Fibroblast of lung (primary cell): Measurements from ENCODE around the gene DMBT1. TPM values are rescaled to one million over a fixed set of nuclear protein-coding genes. Genes with fewer than 3 reads are reported as not detected.

Experiments used
- DNase-seq, 2 donors: peaks; one replicate each; pipeline versions ENCODE4 v3.0.0 to v3.0.0-alpha.2; 2010; ENCODE audit warnings: low read depth in 2 of 2
- H2AFZ ChIP-seq: 2 replicates; pipeline ENCODE4 v1.5.1; 2012; ENCODE audit warnings: low read length, control low read depth, inconsistent platforms
- H3K27ac ChIP-seq: 2 replicates; pipeline ENCODE4 v1.5.1; 2011; ENCODE audit warnings: low read length, control low read depth; ENCODE audit not compliant: insufficient read depth
- H3K27me3 ChIP-seq: 2 replicates; pipeline ENCODE4 v1.5.1; 2011; ENCODE audit warnings: mild to moderate bottlenecking, low read length; ENCODE audit not compliant: control insufficient read depth, insufficient read depth
- H3K36me3 ChIP-seq: 2 replicates; pipeline ENCODE4 v1.5.1; 2011; ENCODE audit warnings: low read length; ENCODE audit not compliant: control insufficient read depth, insufficient read depth
- H3K4me1 ChIP-seq: 2 replicates; pipeline ENCODE4 v1.5.1; 2011; ENCODE audit warnings: low read length; ENCODE audit not compliant: control insufficient read depth, insufficient read depth; ENCODE audit errors: extremely low read depth
- H3K4me2 ChIP-seq: 2 replicates; pipeline ENCODE4 v1.5.1; 2011; ENCODE audit warnings: low read length, control low read depth; ENCODE audit not compliant: insufficient read depth; ENCODE audit errors: extremely low read depth
- H3K4me3 ChIP-seq, 4 experiments: fragments of 200-600 bp in 1 of 4; sonication (generic) in 1 of 4; replicated peaks in 1 of 4; 2 replicates each; pipeline ENCODE4 v1.5.1; 2011 to 2016; ENCODE audit warnings: low read length in 4 of 4, low read depth in 3 of 4, mild to moderate bottlenecking in 3 of 4, control low read depth in 2 of 4, inconsistent platforms in 1 of 4, mixed read lengths in 1 of 4; ENCODE audit not compliant: insufficient read depth in 1 of 4; ENCODE audit errors: control extremely low read depth in 1 of 4
- H3K79me2 ChIP-seq: 2 replicates; pipeline ENCODE4 v1.5.1; 2012; ENCODE audit warnings: mild to moderate bottlenecking, low read length, inconsistent platforms; ENCODE audit not compliant: control insufficient read depth, insufficient read depth
- H3K9ac ChIP-seq: 2 replicates; pipeline ENCODE4 v1.5.1; 2011; ENCODE audit warnings: mild to moderate bottlenecking, low read length, control low read depth; ENCODE audit not compliant: insufficient read depth
- H3K9me3 ChIP-seq: 2 replicates; pipeline ENCODE4 v1.5.1; 2012; ENCODE audit warnings: low read depth, low read length; ENCODE audit not compliant: control insufficient read depth, insufficient read depth
- H4K20me1 ChIP-seq: 2 replicates; pipeline ENCODE4 v1.5.1; 2011; ENCODE audit warnings: low read length; ENCODE audit not compliant: control insufficient read depth, insufficient read depth; ENCODE audit errors: extremely low read depth
- EZH2 ChIP-seq: IDR thresholded peaks from 2 replicates; pipeline ENCODE4 v1.5.1; 2012; ENCODE audit warnings: low read length, control low read depth, mild to moderate bottlenecking; ENCODE audit errors: missing control alignments
- polyA plus RNA-seq, 2 donors: library from polyadenylated mRNA; depleted of rRNA in 1 of 2; stranded (reverse) in 1 of 2; unstranded in 1 of 2; fragments of >200 nt; gene quantifications; 2 replicates each; pipeline ENCODE4 v1.2.1, GENCODE V29; 2011 to 2012; ENCODE audit warnings: missing spikeins in 1 of 2
- total RNA-seq: library from RNA; depleted of rRNA; stranded (reverse); fragments of >200 nt; gene quantifications from 2 replicates; pipeline ENCODE4 v1.2.1, GENCODE V29; 2014
- TF ChIP-seq, protein P1 (sequence below), 2 donors: IDR thresholded peaks in 1 of 2; conservative IDR thresholded peaks in 1 of 2; 1 replicate in 1 of 2; 2 replicates in 1 of 2; pipeline ENCODE4 v1.5.1; 2011 to 2012; ENCODE audit warnings: low read length in 2 of 2, control low read depth in 1 of 2, inconsistent platforms in 1 of 2, low read depth in 1 of 2, mild to moderate bottlenecking in 1 of 2

The DMBT1 gene
- total and polyA plus RNA-seq, 2 donors (not counting 1 experiment from before 2014, with no cell fraction given), result under 0.01 TPM; not detected in 1

DNA sequence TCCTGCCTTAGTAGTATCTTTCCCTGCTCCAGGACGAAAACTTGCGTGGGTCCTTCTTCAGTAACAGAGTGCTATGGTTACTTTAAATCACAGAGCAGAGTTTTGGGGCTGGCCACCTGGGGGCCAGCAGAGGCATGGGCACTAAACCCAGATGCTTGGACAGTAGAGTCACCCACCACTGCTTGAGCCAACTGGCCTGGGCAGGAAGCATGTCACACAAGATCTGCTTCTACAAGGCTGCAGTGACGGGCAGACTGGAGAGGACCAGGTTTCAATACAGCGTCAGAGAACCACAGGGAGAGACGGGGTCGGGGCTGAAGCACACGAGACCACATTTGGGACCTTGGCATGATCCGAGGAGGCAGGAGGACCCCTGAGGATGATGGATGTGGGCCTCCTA, 14.3 kb upstream of the DMBT1 start:
- no peaks in the 10 kb centered on the region for H4K20me1 ChIP-seq
- no peaks in the 10 kb centered on the region for H3K4me1 ChIP-seq
- no peaks in the 10 kb centered on the region for H3K79me2 ChIP-seq
- no peak overlapping the region for H3K27ac ChIP-seq
- H3K9ac ChIP-seq, result no peak overlapping the region
- H2AFZ ChIP-seq, result no peak overlapping the region
- no peak overlapping the region for H3K4me2 ChIP-seq
- peaks cover 3% of the 10 kb centered on the region for H3K27me3 ChIP-seq
- no peak overlapping the region for H3K4me3 ChIP-seq
- H3K9me3 ChIP-seq, result no peaks in the 10 kb centered on the region
- no peak for DNase-seq
- TF ChIP-seq, protein P1, sequence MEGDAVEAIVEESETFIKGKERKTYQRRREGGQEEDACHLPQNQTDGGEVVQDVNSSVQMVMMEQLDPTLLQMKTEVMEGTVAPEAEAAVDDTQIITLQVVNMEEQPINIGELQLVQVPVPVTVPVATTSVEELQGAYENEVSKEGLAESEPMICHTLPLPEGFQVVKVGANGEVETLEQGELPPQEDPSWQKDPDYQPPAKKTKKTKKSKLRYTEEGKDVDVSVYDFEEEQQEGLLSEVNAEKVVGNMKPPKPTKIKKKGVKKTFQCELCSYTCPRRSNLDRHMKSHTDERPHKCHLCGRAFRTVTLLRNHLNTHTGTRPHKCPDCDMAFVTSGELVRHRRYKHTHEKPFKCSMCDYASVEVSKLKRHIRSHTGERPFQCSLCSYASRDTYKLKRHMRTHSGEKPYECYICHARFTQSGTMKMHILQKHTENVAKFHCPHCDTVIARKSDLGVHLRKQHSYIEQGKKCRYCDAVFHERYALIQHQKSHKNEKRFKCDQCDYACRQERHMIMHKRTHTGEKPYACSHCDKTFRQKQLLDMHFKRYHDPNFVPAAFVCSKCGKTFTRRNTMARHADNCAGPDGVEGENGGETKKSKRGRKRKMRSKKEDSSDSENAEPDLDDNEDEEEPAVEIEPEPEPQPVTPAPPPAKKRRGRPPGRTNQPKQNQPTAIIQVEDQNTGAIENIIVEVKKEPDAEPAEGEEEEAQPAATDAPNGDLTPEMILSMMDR (conservative IDR thresholded peaks at IDR 0.05 in 1 of 2, IDR thresholded peaks at IDR 0.05 in 1 of 2; ENCODE audit: low read depth in 1 of 2, low read length in 2 of 2), result no peak
- no peak for TF ChIP-seq EZH2
- H3K36me3 ChIP-seq, result no peaks in the 10 kb centered on the region

DNA sequence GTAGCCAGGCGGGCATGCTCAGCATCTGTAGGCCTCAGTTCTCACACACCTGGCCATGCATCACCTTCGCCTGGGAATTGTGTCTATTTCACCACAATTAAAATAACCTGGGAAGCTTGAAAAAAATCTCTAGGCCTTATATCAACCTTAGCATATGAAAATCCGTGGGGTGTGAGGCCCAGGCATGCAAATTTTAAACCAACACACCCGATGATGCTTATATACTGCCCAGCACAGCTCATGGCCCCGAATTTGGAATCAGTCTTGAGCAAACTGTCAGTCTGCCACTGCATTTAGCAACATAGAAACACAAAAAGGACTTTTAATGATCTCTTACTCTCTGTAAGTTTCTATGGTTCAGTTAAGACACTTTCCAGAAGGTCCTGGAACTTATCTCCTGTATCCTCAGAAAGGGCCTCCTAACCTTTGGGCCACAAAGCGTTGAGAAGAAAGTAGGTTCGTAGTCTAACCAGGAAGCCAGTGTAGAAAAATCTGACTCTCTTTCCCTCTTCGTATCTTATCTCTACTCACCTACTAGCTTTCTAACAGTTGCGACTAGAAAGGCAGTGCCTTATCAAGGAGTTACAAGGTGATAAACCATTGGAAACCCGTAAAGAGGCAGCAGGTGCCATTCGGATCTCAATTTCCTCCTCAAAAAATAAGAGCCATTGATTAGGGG, 12.0 kb upstream of the DMBT1 start:
- H3K27me3 ChIP-seq, result peaks cover 3% of the 10 kb centered on the region
- H3K4me2 ChIP-seq, result no peak overlapping the region
- DNase-seq, result no peak
- H3K4me3 ChIP-seq, result no peak overlapping the region
- H2AFZ ChIP-seq, result no peak overlapping the region
- no peaks in the 10 kb centered on the region for H4K20me1 ChIP-seq
- H3K4me1 ChIP-seq, result no peaks in the 10 kb centered on the region
- H3K36me3 ChIP-seq, result no peaks in the 10 kb centered on the region
- H3K79me2 ChIP-seq, result no peaks in the 10 kb centered on the region
- TF ChIP-seq, protein P1 (conservative IDR thresholded peaks at IDR 0.05 in 1 of 2, IDR thresholded peaks at IDR 0.05 in 1 of 2; ENCODE audit: low read depth in 1 of 2, low read length in 2 of 2), result no peak
- no peak for TF ChIP-seq EZH2
- no peak overlapping the region for H3K9ac ChIP-seq
- no peaks in the 10 kb centered on the region for H3K9me3 ChIP-seq
- H3K27ac ChIP-seq, result no peak overlapping the region

DNA sequence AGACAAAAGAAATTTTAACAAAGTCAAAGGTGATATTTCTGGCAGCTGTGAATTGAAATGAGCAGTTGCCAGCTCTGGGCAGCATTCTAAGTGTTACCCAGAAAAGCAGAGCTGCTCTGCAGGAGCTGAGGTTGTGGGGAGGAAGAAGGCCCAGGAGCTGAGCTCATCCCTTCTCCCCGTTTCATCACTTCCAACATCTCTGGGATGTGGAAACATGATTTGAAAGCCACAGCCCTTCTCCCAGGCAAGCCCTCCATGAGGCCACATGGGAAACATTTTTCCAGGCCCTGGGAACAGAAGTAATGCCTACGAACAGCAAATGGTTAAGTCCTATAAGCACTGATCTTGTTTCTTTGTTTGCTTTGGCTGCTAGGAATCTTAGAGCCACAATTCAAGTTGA, 10.9 kb upstream of the DMBT1 start:
- Histone ChIP-seq H3K9me3 (no peaks in the 10 kb centered on the region), H3K9ac (no peak overlapping the region), H3K27me3 (peaks cover 3% of the 10 kb centered on the region), H3K4me1 (no peaks in the 10 kb centered on the region), H4K20me1 (no peaks in the 10 kb centered on the region), H3K36me3 (no peaks in the 10 kb centered on the region), H3K27ac (no peak overlapping the region), H3K4me3 (no peak overlapping the region), H3K79me2 (no peaks in the 10 kb centered on the region), H3K4me2 (no peak overlapping the region), H2AFZ (no peak overlapping the region)
- DNase-seq, result no peak
- TF ChIP-seq, protein P1 (conservative IDR thresholded peaks at IDR 0.05 in 1 of 2, IDR thresholded peaks at IDR 0.05 in 1 of 2; ENCODE audit: low read depth in 1 of 2, low read length in 2 of 2), result no peak
- TF ChIP-seq EZH2, result no peak
